HEK293 (cell line): Measurements from ENCODE around the gene IQSEC1.

Source experiments
- CTCF ChIA-PET: fragments of 350-600 bp; formaldehyde crosslinking; extraction: SDS; loops from one replicate; lab custom pipeline; 2021; ENCODE audit warnings: antibody characterized with exemption; lab: Yijun Ruan, JAX
- POLR2A ChIA-PET: fragments of 300-600 bp; formaldehyde crosslinking; extraction: SDS; loops from one replicate; lab custom pipeline; 2020; ENCODE audit warnings: antibody characterized with exemption, inconsistent platforms; lab: Yijun Ruan, JAX
- H3K27ac ChIP-seq: fragments of 200-500 bp; sonication (Bioruptor generic); 2 replicates; pipeline ENCODE4 v1.5.1; 2014; ENCODE audit warnings: low read depth, low read length, control low read depth, inconsistent platforms; ENCODE audit errors: extremely low read depth
- H3K36me3 ChIP-seq, 2 experiments: fragments of 200-500 bp in 1 of 2; sonication (Bioruptor generic) in 1 of 2; 1 replicate in 1 of 2; 2 replicates in 1 of 2; pipeline ENCODE4 v1.5.1; 2014 to 2017; ENCODE audit warnings: inconsistent platforms in 2 of 2, low read length in 2 of 2; ENCODE audit not compliant: control insufficient read depth in 2 of 2, insufficient read depth in 1 of 2
- H3K4me1 ChIP-seq: fragments of 200-500 bp; sonication (Bioruptor generic); 2 replicates; pipeline ENCODE4 v1.5.1; 2014; ENCODE audit warnings: mild to moderate bottlenecking, low read length, inconsistent platforms; ENCODE audit not compliant: control insufficient read depth, insufficient read depth
- H3K4me3 ChIP-seq: 2 replicates; pipeline ENCODE4 v1.5.1; 2011; ENCODE audit warnings: low read depth, mild to moderate bottlenecking, control low read depth, low read length, moderate library complexity
- H3K9me3 ChIP-seq: fragments of 200-500 bp; sonication (Bioruptor generic); 2 replicates; pipeline ENCODE4 v1.5.1; 2014; ENCODE audit warnings: low read depth, low read length, inconsistent platforms; ENCODE audit not compliant: control insufficient read depth, insufficient read depth
- KLF8 ChIP-seq: fragments of 450-650 bp; formaldehyde crosslinking; IDR thresholded peaks from 2 replicates; pipeline ENCODE4 v1.5.1; 2016; ENCODE audit warnings: missing biosample characterization, missing genetic modification characterization
- OSR2 ChIP-seq: fragments of 450-650 bp; formaldehyde crosslinking; IDR thresholded peaks from 2 replicates; pipeline ENCODE4 v1.5.1; 2016; ENCODE audit warnings: missing biosample characterization, missing genetic modification characterization
- PRDM1 ChIP-seq: fragments of 450-650 bp; formaldehyde crosslinking; IDR thresholded peaks from 2 replicates; pipeline ENCODE4; 2016; ENCODE audit warnings: missing biosample characterization, missing genetic modification characterization
- PRDM10 ChIP-seq: fragments of 450-650 bp; formaldehyde crosslinking; IDR thresholded peaks from 2 replicates; pipeline ENCODE4 v1.5.1; 2016; ENCODE audit warnings: missing biosample characterization, missing genetic modification characterization
- ZBTB49 ChIP-seq: fragments of 450-650 bp; formaldehyde crosslinking; IDR thresholded peaks from 2 replicates; pipeline ENCODE4 v1.5.1; 2016; ENCODE audit warnings: missing biosample characterization, missing genetic modification characterization, low read depth
- ZFHX2 ChIP-seq: fragments of 450-650 bp; formaldehyde crosslinking; conservative IDR thresholded peaks from 2 replicates; pipeline ENCODE4 v1.5.1; 2016; ENCODE audit warnings: missing biosample characterization, missing genetic modification characterization
- ZNF132 ChIP-seq: fragments of 450-650 bp; formaldehyde crosslinking; IDR thresholded peaks from 2 replicates; pipeline ENCODE4 v1.5.1; 2017; ENCODE audit warnings: missing biosample characterization, missing genetic modification characterization, borderline replicate concordance
- ZNF148 ChIP-seq: fragments of 450-650 bp; formaldehyde crosslinking; IDR thresholded peaks from 2 replicates; pipeline ENCODE4 v1.5.0; 2017; ENCODE audit warnings: missing biosample characterization, missing genetic modification characterization, borderline replicate concordance
- ZNF211 ChIP-seq: fragments of 450-650 bp; formaldehyde crosslinking; IDR thresholded peaks from 2 replicates; pipeline ENCODE4 v1.5.1; 2016; ENCODE audit warnings: low read depth, missing biosample characterization, missing genetic modification characterization
- ZNF26 ChIP-seq: fragments of 450-650 bp; formaldehyde crosslinking; IDR thresholded peaks from 2 replicates; pipeline ENCODE4 v1.5.1; 2016; ENCODE audit warnings: missing biosample characterization, missing genetic modification characterization
- ZNF266 ChIP-seq: fragments of 450-650 bp; formaldehyde crosslinking; IDR thresholded peaks from 2 replicates; pipeline ENCODE4 v1.5.1; 2016; ENCODE audit warnings: missing biosample characterization, missing genetic modification characterization, low read depth
- ZNF292 ChIP-seq: fragments of 450-650 bp; formaldehyde crosslinking; IDR thresholded peaks from 2 replicates; pipeline ENCODE4 v1.5.1; 2016; ENCODE audit warnings: low read depth, missing biosample characterization, missing genetic modification characterization, borderline replicate concordance
- ZNF394 ChIP-seq: fragments of 450-650 bp; formaldehyde crosslinking; IDR thresholded peaks from 2 replicates; pipeline ENCODE4 v1.5.1; 2016; ENCODE audit warnings: missing biosample characterization, missing genetic modification characterization, mild to moderate bottlenecking, moderate library complexity, borderline replicate concordance
- ZNF449 ChIP-seq: fragments of 450-650 bp; formaldehyde crosslinking; IDR thresholded peaks from 2 replicates; pipeline ENCODE4 v1.5.1; 2017; ENCODE audit warnings: missing biosample characterization, mild to moderate bottlenecking, missing genetic modification characterization, moderate library complexity
- ZNF473 ChIP-seq: fragments of 450-650 bp; formaldehyde crosslinking; IDR thresholded peaks from 2 replicates; pipeline ENCODE4 v1.5.1; 2017; ENCODE audit warnings: missing biosample characterization, missing genetic modification characterization
- ZSCAN4 ChIP-seq: fragments of 450-650 bp; formaldehyde crosslinking; IDR thresholded peaks from 2 replicates; pipeline ENCODE4 v1.5.1; 2017; ENCODE audit warnings: missing biosample characterization, missing genetic modification characterization

Gene IQSEC1

GRCh38 chr3:13072600-13073325, 466 bp downstream of the IQSEC1 start:
- Histone ChIP-seq H3K4me1 (no peaks in the 10 kb centered on the region; the same call in 1 of the 2 replicates), H3K4me3 (peak overlapping the region; percentile 9), H3K36me3 (no peaks in the 10 kb centered on the region), H3K27ac (no peak overlapping the region), H3K9me3 (no peaks in the 10 kb centered on the region)
- TF ChIP-seq PRDM1 (tag by site-specific recombination) (no peak), ZBTB49 (tag by site-specific recombination) (no peak), ZNF26 (tag by site-specific recombination) (no peak), ZNF132 (tag by site-specific recombination) (no peak), ZFHX2 (peak; percentile 36), ZNF211 (tag by site-specific recombination) (no peak), ZNF266 (no peak), PRDM10 (peak; percentile 60)
- ChIA-PET CTCF (no interaction called here), POLR2A (no interaction called here)

GRCh38 chr3:13072239-13072599, 1.0 kb downstream of the IQSEC1 start:
- Histone ChIP-seq H3K9me3 (no peaks in the 10 kb centered on the region), H3K4me3 (no peak overlapping the region), H3K4me1 (no peaks in the 10 kb centered on the region), H3K36me3 (no peaks in the 10 kb centered on the region), H3K27ac (no peak overlapping the region)
- CTCF ChIA-PET: interaction anchor here (0.6 kb wide), 1 partner anchor 368 kb away, joined by 3 read pairs; no protein-coding TSS in a partner anchor
- POLR2A ChIA-PET: no interaction called here
- TF ChIP-seq OSR2 (tag by site-specific recombination) (no peak), ZSCAN4 (tag by site-specific recombination) (no peak), KLF8 (no peak), ZNF449 (tag by site-specific recombination) (no peak), ZNF26 (tag by site-specific recombination) (no peak), ZNF394 (tag by site-specific recombination) (no peak), ZNF473 (tag by site-specific recombination) (no peak), ZNF292 (tag by site-specific recombination) (no peak), ZNF148 (tag by site-specific recombination) (no peak)
